Superior temporal gyrus (tissue), 1 donor: ENCODE data around the gene KDM6A.
"Not testable (repeated sequence)": the region's sequence is repeated elsewhere in the genome, so short reads cannot be mapped to it uniquely, and the experiment has no call there.

Experiments
- DNase-seq: peaks from one replicate; pipeline ENCODE4 v3.0.0-alpha.2; 2016; ENCODE audit errors: extremely low spot score

Gene KDM6A

GRCh38 chrX:44872821-44873414 lies at the start of gene KDM6A:
KDM6A (plus strand) TSS chrX:44873188; CDS start chrX:44873552, 364 bp downstream.
- DNase-seq, result peak; percentile 88

- DNase-seq, result not testable (repeated sequence)
These were observed 49.8 kb upstream of the KDM6A start for GRCh38 chrX:44823193-44823592.

GRCh38 chrX:44828008-44828605 lies 44.9 kb upstream of the KDM6A start:
- DNase-seq, result no peak

GRCh38 chrX:44829832-44830231 lies 43.2 kb upstream of the KDM6A start:
- no peak for DNase-seq

- DNase-seq, result no peak
These were observed 30.3 kb upstream of the KDM6A start for GRCh38 chrX:44842550-44843317.

- DNase-seq, result no peak
These were observed 29.7 kb upstream of the KDM6A start for GRCh38 chrX:44843318-44843702.

- DNase-seq, result no peak
These were observed 29.2 kb upstream of the KDM6A start, which contains the start of gene DUSP21 for GRCh38 chrX:44843753-44844152. DUSP21 (plus strand) TSS chrX:44844021; CDS start chrX:44844133, 112 bp downstream.

- no peak for DNase-seq
These were observed 28.8 kb upstream of the KDM6A start for GRCh38 chrX:44844204-44844603.

GRCh38 chrX:44850891-44851290 lies 22.1 kb upstream of the KDM6A start:
- DNase-seq, result not testable (repeated sequence)

- no peak for DNase-seq
These were observed 1.8 kb upstream of the KDM6A start for GRCh38 chrX:44871114-44871645.

- peak; percentile 28 for DNase-seq
These were observed 812 bp upstream of the KDM6A start for GRCh38 chrX:44871931-44872820.

- DNase-seq, result peak; percentile 40
These were observed 658 bp downstream of the KDM6A start for GRCh38 chrX:44873415-44874276.

- DNase-seq, result peak; percentile 29
These were observed 1.6 kb downstream of the KDM6A start for GRCh38 chrX:44874420-44875184.

GRCh38 chrX:44875185-44875489 lies 2.1 kb downstream of the KDM6A start:
- no peak for DNase-seq

GRCh38 chrX:44876086-44876485 lies 3.1 kb downstream of the KDM6A start:
- peak; percentile 24 for DNase-seq

- DNase-seq, result no peak
These were observed 3.8 kb downstream of the KDM6A start for GRCh38 chrX:44876767-44877166.

GRCh38 chrX:44878780-44879179 lies 5.8 kb downstream of the KDM6A start:
- no peak for DNase-seq

- no peak for DNase-seq
These were observed 8.6 kb downstream of the KDM6A start for GRCh38 chrX:44881549-44881948.

- DNase-seq, result no peak
These were observed 9.6 kb downstream of the KDM6A start for GRCh38 chrX:44882635-44883034.

GRCh38 chrX:44884944-44885343 lies 12.0 kb downstream of the KDM6A start:
- no peak for DNase-seq
